NCI-H1417 treated with DMSO at 0.1 percent for 48 hours (cell line): ENCODE results near the gene DMD.
"Not testable (repeated sequence)": the region's sequence is repeated elsewhere in the genome, so short reads cannot be mapped to it uniquely, and the experiment has no call there.

Experiments used
- DNase-seq: peaks from one replicate; lab custom pipeline; 2025; lab: John Stamatoyannopoulos, UW

DMD gene

GRCh38 chrX:33211356-33212260, at the start of gene DMD:
DMD (minus strand) TSS chrX:33211549; CDS start chrX:33211312, 237 bp downstream.
- DNase-seq = no peak

DNA sequence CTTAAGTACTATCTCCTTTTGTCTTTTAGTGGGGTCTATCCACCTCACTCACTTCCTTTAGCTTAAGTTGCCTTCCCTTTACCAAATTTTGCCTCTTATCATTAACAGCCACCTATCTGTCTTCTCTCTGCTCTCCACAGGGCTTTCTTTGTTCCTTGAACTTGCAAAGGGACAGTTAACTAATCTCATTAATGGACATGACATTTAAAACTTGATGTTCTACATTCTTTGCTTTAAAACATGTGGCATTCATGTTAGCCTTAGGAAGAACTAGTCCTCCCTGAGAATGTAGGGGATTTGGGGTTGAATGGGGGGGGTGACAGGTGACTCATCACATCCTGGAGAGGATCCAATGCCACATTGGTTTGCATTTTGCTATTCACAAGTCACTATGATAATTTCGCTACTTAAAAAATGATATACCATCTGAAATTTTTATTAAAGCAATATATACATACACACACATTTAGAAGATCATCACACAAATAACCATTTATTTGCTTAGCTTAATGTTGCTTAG, 41.0 kb upstream of the DMD start:
- no peak for DNase-seq

GRCh38 chrX:33218819-33219218, 7.5 kb upstream of the DMD start:
- no peak for DNase-seq

- DNase-seq = no peak
Measured at GRCh38 chrX:33210156-33210555, 1.2 kb downstream of the DMD start.

- DNase-seq = no peak
Measured at GRCh38 chrX:33207056-33207455, 4.3 kb downstream of the DMD start.

GRCh38 chrX:33205321-33205720, 6.0 kb downstream of the DMD start:
- no peak for DNase-seq

- no peak for DNase-seq
Measured at GRCh38 chrX:33204889-33205288, 6.5 kb downstream of the DMD start.

- no peak for DNase-seq
Measured at GRCh38 chrX:33198561-33199279, 12.6 kb downstream of the DMD start.

GRCh38 chrX:33195698-33196097, 15.7 kb downstream of the DMD start:
- DNase-seq = no peak

DNA sequence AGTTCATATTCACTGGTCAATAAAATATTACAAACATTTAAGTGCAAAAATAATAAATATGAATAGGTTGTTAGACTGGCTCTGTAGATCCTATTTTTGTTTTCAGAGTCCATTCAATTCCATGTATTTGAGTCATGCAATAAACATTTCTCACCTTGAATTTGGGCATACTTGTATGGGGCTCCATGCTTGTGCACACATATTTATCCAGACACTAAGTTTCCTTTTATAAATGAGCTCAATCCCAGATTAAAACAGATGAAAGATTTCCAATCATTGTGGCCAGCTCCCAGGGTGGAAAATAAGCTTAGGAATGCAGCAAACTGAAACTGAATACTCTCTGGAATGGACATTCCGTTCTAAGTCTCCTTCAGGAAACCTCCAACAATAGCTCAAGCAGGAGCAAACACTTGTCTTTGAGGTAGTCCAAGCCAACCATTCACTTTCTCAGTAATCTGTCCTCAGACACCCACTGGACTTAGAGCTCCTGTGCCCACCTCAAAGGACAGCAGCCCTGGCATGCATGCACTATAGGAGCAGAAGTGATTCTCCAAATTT, 16.4 kb downstream of the DMD start:
- no peak for DNase-seq

DNA sequence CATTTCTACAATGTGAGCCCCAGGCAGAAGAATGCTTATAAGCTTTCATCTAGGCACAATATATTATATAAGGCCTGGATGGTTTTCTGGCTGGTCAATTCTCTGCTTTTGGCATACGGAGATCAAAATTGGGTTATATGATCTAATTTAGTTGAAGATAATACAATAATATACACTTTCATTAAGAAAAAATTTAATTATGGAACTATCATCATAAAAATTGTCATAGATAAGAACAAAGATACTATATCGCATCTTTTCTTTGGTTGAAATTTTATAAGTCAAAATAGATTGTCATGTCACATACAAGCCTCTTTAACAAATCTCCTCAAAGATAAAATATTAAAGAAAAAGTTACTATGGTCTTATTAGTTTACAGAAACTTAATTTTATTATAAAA, 17.1 kb downstream of the DMD start:
- DNase-seq = no peak

DNA sequence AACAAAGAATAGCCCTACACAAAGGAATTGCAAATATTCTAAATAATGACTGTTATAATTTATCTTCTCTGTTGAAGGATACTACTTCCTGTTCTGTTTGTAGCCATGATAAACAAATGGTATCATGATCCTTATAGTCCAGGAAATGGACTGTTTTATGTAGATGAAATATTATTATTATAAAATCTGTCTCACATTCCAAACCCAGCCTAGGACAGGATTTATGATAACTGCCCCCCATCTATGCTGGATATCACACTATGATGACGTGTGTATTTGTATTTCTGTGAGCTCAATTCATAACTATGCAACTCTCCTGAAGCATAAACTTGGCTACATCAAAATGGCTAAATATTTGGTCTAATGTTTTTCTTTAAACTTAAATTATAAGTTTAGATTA, 21.3 kb downstream of the DMD start:
- no peak for DNase-seq

DNA sequence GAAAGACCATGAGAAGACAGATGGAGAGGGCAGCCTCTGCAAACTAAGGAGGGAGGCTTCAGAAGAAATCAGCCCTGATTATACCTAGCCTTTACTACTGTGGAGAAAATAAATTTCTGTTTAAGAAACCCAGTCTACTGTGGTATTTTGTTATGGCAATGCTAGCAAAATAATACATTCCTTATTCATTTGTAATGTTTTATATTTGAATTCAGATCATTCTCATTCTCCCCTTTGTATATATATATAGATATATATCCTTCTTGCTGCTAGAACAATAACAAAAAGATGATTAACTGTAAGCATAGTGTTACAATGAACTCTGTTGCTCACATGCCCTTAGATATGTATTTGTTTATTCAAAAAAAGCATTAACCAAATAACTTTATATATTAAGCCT, 22.5 kb downstream of the DMD start:
- DNase-seq = no peak

DNA sequence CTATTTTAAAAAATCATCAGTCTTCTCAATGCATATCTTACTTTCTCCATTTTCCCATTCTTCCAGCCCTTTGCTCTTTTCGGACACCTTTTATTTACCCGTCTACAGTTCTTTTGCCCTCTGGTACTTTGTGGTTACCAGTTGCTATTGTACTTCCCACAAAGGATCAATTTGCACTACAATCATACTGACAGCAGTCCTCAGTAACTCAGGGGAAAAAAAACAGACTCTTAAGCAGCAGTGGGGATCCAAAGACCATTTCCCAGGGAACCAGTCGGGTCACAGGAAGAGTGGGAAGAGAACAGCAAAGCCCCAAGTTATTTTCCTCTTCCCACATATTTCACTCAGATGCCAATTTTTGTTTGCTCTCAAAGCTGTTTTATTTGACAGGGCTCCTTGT, 23.1 kb downstream of the DMD start:
- DNase-seq = no peak

DNA sequence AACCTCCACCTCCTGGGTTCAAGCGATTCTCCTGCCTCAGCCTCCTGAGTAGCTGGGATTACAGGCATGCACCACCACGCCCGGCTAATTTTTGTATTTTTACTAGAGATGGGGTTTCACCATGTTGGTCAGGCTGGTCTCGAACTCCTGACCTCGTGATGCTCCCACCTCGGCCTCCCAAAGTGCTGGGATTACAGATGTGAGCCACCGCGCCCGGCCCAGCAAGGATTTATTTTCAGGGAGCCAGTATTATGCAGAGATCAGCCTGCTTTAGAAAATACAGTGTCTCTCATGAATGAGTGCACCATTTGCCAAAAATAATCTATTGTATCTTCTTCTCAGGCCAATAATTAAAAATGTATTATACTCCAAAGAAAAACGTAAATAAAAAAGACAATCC, 26.5 kb downstream of the DMD start:
- not testable (repeated sequence) for DNase-seq

- no peak for DNase-seq
Measured at GRCh38 chrX:33183361-33183760, 28.0 kb downstream of the DMD start.

- no peak for DNase-seq
Measured at GRCh38 chrX:33178690-33179089, 32.7 kb downstream of the DMD start.

DNA sequence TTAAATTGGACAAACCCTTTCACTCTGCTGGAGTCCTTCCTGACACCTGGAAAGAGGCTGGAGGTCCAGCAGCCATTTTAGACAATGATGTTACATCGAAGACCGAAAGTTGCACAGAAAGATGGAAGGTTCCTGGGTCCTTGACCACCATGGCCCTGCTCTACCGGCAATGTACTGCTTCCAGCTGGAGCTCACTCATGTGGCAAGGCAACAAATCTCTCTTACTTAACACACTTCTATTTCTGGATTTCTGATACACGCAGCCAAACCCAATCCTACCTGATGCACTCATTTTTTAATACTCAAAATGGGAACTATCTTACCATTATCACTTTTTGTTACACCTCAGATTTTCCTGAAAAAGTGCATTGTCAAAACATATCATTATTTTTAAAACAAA, 33.1 kb downstream of the DMD start:
- no peak for DNase-seq

DNA sequence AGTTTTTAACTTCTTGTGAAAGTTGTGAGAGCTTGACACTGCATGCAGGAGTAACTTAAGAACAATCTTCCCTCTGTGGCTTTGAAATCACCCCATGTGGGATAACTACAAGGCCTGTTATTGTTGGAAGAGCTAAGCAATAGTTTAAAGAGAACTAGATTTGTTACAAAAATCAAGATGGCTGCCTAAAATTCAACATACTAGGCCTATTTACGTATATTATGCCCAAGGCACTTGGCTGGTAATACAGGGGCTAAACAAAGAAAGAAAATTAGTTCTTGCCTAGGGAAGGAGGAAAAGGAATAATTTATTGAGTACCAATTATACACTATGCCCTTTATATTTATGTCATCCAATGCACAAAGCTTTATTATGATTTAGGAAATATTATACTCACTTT, 36.1 kb downstream of the DMD start:
- no peak for DNase-seq

DNA sequence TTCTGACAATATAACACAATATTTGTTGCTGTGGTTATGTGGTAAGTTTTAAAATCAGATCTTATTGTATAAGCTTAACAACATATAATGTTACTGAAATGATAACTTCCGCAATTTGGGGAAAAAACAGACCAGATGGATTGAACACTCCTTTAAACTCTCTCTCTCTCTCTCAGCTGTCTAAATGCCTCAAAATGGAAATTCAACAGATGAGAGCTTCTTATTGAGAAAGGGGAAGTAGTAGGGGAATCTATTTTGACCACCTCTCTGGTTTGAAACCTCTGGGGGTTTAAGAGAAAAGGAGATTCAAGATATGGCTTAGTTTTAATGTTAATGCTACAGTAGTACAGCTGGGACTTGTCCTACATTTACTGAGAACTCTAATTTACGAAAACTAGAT, 40.3 kb downstream of the DMD start:
- DNase-seq = no peak

- DNase-seq = no peak
Measured at GRCh38 chrX:33161829-33162228, 49.5 kb downstream of the DMD start.

DNA sequence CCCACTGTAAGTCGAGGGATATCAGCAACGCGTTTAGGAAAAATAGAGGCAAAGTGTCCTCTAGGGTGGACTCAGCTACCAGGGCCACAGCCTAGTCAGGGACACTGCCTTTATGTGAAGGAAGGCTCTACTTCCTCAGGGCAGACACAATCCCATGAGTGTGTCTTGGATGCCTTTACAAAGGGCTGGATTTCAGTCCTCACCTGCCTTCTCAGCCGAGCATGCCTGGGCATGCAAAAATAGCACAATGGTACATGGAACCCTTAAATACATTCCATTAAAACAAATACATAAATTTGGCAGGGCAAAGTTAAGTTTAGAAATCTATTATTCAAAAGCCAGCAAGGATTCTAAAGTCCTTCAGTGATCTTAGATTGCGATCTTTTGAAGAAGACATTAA, 51.1 kb downstream of the DMD start:
- DNase-seq = no peak
